Mucosa of descending colon (tissue), 3 donors: Measurements from ENCODE around the gene SNRPB2. TPM values are rescaled to one million over a fixed set of nuclear protein-coding genes. Genes with fewer than 3 reads are reported as not detected.
A peak's percentile ranks its signal among the peaks of the same experiment; 100 is the strongest.

Experiments used
- ATAC-seq: fragments of 200-7000 bp; cut with Tn5 transposase; one replicate; pipeline ENCODE4 v1.9.1; 2020; ENCODE audit warnings: mild to moderate bottlenecking, moderate library complexity
- DNase-seq, 3 donors: peaks; one replicate each; pipeline ENCODE4 v3.0.0-alpha.2; 2020
- H3K36me3 ChIP-seq: fragments of 200-600 bp; one replicate; pipeline ENCODE4 v1.8.0; 2021; ENCODE audit warnings: low read depth, mild to moderate bottlenecking
- H3K4me1 ChIP-seq: fragments of 200-600 bp; one replicate; pipeline ENCODE4 v1.8.0; 2021; ENCODE audit warnings: low read depth, mild to moderate bottlenecking
- H3K4me3 ChIP-seq: fragments of 200-600 bp; one replicate; pipeline ENCODE4 v1.8.0; 2021; ENCODE audit warnings: mild to moderate bottlenecking
- H3K9me3 ChIP-seq: fragments of 200-600 bp; one replicate; pipeline ENCODE4 v1.8.0; 2021; ENCODE audit warnings: mild to moderate bottlenecking
- intact Hi-C, 2 donors: fragments of 100-400 bp; cut with DNase I in 1 of 2; cut with micrococcal nuclease in 1 of 2; formaldehyde crosslinking; loops; one replicate each; pipeline versions ENCODE4 v1.11.0 to v1.11.1; 2022; cut with DNase I, micrococcal nuclease
- total RNA-seq, 3 donors: library from RNA; stranded (reverse); fragmentation: NEBNext Ultra II Directional in 2 of 3; extraction: Animal tissue kit (Norgen Biotek cat#: 25700) in 2 of 3; gene quantifications; one replicate each; pipeline versions ENCODE4 v1.2.1 to v1.2.4, GENCODE V29; 2021 to 2023
- TF ChIP-seq, protein P1 (sequence below): fragments of 200-600 bp; IDR thresholded peaks from one replicate; pipeline ENCODE4 v1.8.0; 2022; ENCODE audit warnings: antibody characterized with exemption, mild to moderate bottlenecking
- donor health status: DM: no; HTN: no; CAD: no; lungs with moderate emphysema.
- donor health status: DM: no; HTN: no; CAD: no.
- donor health status: DM: no; HTN: yes; CAD: no.

SNRPB2 gene
- total RNA-seq, 3 donors from 2014 or later: 25.7 to 42.1 (median 36.2) TPM

DNA sequence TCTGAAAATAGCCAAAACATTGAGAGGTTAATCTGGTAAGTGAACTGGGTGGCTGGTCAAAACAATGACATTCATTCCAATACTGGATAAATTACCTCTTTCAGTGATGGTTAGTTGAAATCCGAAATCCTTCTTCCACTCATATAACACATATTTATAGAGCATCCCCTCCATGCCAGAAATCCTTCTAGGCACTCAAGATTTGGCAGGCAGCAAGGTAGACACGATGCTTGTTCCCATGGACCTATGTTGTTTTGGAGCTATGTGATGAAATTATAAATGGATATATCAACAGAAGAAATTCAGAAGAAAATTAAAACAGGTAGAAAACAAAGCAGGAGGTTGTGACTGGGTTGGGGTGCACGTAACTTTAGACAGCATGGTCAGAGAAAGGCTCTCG is 26.3 kb upstream of the SNRPB2 start:
- H3K9me3 ChIP-seq: no peaks in the 10 kb centered on the region
- DNase-seq (no peak), ATAC-seq (no peak)
- H3K36me3 ChIP-seq: no peaks in the 10 kb centered on the region
- no peaks in the 10 kb centered on the region for H3K4me1 ChIP-seq
- intact Hi-C loops: no loop called here
- H3K4me3 ChIP-seq: no peak overlapping the region
- TF ChIP-seq, protein P1, sequence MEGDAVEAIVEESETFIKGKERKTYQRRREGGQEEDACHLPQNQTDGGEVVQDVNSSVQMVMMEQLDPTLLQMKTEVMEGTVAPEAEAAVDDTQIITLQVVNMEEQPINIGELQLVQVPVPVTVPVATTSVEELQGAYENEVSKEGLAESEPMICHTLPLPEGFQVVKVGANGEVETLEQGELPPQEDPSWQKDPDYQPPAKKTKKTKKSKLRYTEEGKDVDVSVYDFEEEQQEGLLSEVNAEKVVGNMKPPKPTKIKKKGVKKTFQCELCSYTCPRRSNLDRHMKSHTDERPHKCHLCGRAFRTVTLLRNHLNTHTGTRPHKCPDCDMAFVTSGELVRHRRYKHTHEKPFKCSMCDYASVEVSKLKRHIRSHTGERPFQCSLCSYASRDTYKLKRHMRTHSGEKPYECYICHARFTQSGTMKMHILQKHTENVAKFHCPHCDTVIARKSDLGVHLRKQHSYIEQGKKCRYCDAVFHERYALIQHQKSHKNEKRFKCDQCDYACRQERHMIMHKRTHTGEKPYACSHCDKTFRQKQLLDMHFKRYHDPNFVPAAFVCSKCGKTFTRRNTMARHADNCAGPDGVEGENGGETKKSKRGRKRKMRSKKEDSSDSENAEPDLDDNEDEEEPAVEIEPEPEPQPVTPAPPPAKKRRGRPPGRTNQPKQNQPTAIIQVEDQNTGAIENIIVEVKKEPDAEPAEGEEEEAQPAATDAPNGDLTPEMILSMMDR: no peak

DNA sequence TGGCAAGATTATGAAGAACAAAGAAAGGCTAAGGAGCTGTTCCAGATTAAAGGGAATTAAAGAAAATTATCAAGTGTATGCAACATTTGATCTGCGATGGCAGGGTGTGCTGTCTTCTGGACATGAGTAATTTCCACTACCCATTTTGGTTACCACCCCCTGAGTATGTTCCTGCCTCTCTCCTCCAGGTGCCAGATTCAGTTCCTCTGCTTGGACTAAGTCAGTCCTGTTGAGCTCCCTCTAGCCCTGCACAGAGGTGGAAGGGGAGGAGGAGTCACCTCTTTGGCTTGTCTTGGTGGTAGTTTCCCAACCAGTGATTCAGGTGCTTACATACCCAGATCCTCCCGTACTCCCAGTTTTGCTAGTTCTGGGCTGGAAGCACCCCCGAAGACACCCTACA is 22.2 kb upstream of the SNRPB2 start:
- no peaks in the 10 kb centered on the region for H3K4me1 ChIP-seq
- H3K4me3 ChIP-seq: no peak overlapping the region
- intact Hi-C loops: no loop called here
- DNase-seq (no peak), ATAC-seq (no peak)
- no peaks in the 10 kb centered on the region for H3K36me3 ChIP-seq
- no peaks in the 10 kb centered on the region for H3K9me3 ChIP-seq
- TF ChIP-seq, protein P1: no peak

DNA sequence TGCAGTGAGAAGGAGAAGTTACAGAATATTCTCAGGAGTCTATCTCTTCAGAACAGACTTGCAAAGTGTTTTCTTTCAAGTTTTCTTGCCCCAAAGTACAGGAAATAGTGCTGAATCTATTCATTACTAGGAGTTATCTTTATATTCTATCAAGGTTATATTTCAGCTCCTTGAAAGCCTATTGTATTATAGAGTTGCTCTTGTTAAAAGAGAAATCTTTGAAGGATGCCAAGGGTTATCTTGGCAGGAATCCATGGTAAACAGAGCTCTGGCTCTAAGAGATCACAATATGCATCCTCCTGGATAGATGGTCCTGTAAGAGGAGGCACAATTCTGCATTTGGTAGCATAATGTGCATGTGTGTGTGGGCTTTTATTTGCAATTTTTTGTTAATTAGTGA is 21.2 kb upstream of the SNRPB2 start:
- TF ChIP-seq, protein P1: no peak
- Histone ChIP-seq H3K4me3 (no peak overlapping the region), H3K9me3 (no peaks in the 10 kb centered on the region), H3K4me1 (no peaks in the 10 kb centered on the region), H3K36me3 (no peaks in the 10 kb centered on the region)
- intact Hi-C loops: no loop called here
- DNase-seq (no peak), ATAC-seq (no peak)

DNA sequence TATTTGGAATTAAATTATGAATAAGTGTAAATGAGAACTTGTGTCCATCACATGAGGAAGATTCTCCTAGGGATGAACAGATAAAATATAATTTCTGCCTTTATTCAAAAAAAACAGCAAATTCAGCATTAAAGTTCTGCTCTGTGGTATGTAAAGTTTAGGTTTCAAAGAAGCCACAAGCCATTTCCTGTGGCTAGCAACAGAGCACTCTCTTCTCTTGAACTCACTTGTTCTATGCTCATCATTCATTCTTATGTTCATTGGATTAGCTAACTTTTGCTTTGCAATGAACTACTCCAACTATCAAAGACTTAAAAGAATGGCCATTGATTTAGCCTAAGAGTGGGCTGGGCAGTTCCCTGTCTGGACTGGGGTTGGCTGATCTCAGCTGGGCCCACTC is 20.8 kb upstream of the SNRPB2 start:
- Histone ChIP-seq H3K9me3 (no peaks in the 10 kb centered on the region), H3K36me3 (no peaks in the 10 kb centered on the region), H3K4me1 (no peaks in the 10 kb centered on the region), H3K4me3 (no peak overlapping the region)
- intact Hi-C loops: no loop called here
- ATAC-seq (peak; percentile 23), DNase-seq (peak in 1 of 3 donors; percentile 9)
- TF ChIP-seq, protein P1: no peak

DNA sequence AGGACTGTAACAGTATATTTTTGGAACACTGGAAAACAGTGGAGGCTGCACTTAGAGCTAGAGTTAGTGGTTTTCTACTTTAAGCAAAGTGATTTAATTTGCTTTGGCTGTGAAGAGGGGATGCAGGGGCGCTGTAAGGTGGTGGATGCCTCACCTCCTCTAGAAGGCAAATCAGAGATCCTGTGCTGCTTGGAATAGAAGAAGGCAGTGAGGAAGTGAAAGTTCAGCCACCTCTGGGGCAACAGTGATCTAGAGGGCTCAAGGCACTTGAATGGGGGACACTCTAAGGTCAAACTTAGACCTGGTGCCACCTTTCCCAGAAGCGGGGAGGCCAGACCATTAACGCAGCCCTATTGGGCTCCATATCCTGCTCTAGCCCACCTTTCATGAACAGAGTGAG is 19.0 kb upstream of the SNRPB2 start:
- no peak for DNase-seq
- TF ChIP-seq, protein P1: no peak
- Histone ChIP-seq H3K36me3 (no peaks in the 10 kb centered on the region), H3K4me3 (no peak overlapping the region), H3K4me1 (no peaks in the 10 kb centered on the region), H3K9me3 (no peaks in the 10 kb centered on the region)
- intact Hi-C loops: no loop called here
- ATAC-seq: no peak

DNA sequence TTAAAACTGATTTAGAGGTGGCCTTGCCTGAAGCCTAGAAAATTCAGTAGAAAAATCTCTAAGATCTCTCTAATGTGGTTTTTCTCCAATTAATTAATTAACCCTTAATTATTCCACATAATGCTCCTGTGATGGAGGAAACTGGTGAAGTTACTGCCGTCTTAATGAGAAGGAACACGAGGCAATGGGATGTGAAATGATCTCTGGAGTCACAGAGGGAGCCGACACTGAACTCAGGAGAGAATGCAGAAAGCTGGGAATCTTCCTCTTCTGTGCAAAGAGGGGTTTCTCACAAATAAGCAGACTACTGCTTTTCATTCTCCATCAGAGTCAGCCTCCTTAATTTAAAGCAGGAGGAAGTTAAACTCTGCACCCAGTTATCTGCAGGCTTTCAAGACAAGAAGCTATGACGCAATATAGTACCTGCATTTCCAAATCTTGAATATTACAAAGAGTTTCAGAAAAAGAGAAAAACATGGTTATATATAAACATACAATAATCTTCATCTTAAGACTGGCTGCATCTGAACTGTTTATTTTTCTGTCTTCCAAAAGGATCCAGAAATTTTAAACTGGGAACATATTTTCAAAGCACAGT is 18.1 kb upstream of the SNRPB2 start:
- H3K36me3 ChIP-seq: no peaks in the 10 kb centered on the region
- intact Hi-C loops: no loop called here
- no peak for ATAC-seq
- H3K4me1 ChIP-seq: no peaks in the 10 kb centered on the region
- H3K4me3 ChIP-seq: no peak overlapping the region
- DNase-seq: no peak
- TF ChIP-seq, protein P1: no peak
- H3K9me3 ChIP-seq: no peaks in the 10 kb centered on the region
